ENCODE results near the gene IL22RA2. TPM values are rescaled to one million over a fixed set of nuclear protein-coding genes. Genes with fewer than 3 reads are reported as not detected.

IL22RA2 gene
- total RNA-seq, 2 donors from 2014 or later: not detected

GRCh38 chr6:137102050-137102848 is 71.2 kb downstream of the IL22RA2 start:
- H3K4me3 Mint-ChIP-seq: peak overlapping the region; percentile 0
- H3K27me3 Mint-ChIP-seq: no peaks in the 10 kb centered on the region
- H3K27ac Mint-ChIP-seq: peak overlapping the region; percentile 1
- H3K9me3 ChIP-seq (ENCODE audit: control insufficient read depth, low read length, poor library complexity, severe bottlenecking): no peaks in the 10 kb centered on the region
- peaks cover 34% of the 10 kb centered on the region for H3K4me1 Mint-ChIP-seq
- H3K36me3 Mint-ChIP-seq (ENCODE audit: low read depth): no peaks in the 10 kb centered on the region
- ATAC-seq (peak; percentile 8), DNase-seq (no peak)

- Mint-ChIP-seq H3K4me3 (no peak overlapping the region), H3K36me3 (ENCODE audit: low read depth) (no peaks in the 10 kb centered on the region), H3K27me3 (no peaks in the 10 kb centered on the region), H3K27ac (peak overlapping the region; percentile 72), H3K4me1 (peaks cover 26% of the 10 kb centered on the region)
- ATAC-seq (peak; percentile 24), DNase-seq (no peak)
- H3K9me3 ChIP-seq (ENCODE audit: control insufficient read depth, low read length, poor library complexity, severe bottlenecking): no peaks in the 10 kb centered on the region
These were observed 73.6 kb downstream of the IL22RA2 start for GRCh38 chr6:137099689-137100403.

DNA sequence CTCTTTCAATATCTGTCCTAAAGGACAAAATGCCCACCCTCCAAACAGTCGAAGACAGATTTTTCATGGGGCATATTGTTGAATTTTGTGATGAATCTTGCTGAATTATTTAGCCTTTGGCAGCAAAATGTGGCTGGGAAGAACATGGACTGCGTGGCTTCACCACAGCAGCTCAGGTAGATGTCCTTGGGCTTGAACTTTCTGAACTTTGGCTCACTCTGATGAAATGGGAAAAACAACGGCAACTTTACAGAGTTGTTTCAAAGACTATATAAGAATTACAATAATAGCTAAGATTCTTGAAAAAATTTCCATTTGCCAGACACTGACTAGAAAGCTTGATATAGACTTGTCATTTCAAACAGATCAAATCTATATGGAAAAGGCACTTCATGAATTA is 75.9 kb downstream of the IL22RA2 start:
- H3K9me3 ChIP-seq (ENCODE audit: control insufficient read depth, low read length, poor library complexity, severe bottlenecking): no peaks in the 10 kb centered on the region
- ATAC-seq (no peak), DNase-seq (no peak)
- peaks cover 26% of the 10 kb centered on the region for H3K4me1 Mint-ChIP-seq
- no peak overlapping the region for H3K27ac Mint-ChIP-seq
- H3K27me3 Mint-ChIP-seq: no peaks in the 10 kb centered on the region
- no peaks in the 10 kb centered on the region for H3K36me3 Mint-ChIP-seq (ENCODE audit: low read depth)
- no peak overlapping the region for H3K4me3 Mint-ChIP-seq

DNA sequence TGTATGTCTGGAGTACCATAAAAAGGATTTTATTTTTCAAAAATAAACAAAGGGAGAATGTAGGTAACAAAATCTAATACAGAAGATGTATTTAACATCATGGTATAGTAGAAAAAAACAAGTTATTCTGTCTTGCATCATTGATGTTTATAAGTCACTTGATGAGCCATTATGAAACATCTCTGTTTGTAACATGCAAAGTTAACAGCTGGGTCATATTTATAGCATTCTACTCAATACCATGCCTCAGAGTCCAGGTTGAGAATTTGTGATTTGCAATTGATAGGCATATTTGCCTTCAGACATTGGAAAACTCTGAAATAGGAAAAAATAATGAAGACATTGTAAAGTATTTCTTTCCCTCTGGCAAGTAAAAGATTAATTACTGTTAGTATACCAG is 76.4 kb downstream of the IL22RA2 start:
- H3K4me3 Mint-ChIP-seq: no peak overlapping the region
- H3K36me3 Mint-ChIP-seq (ENCODE audit: low read depth): no peaks in the 10 kb centered on the region
- H3K4me1 Mint-ChIP-seq: peaks cover 26% of the 10 kb centered on the region
- H3K9me3 ChIP-seq (ENCODE audit: control insufficient read depth, low read length, poor library complexity, severe bottlenecking): no peaks in the 10 kb centered on the region
- no peak for DNase-seq
- no peak overlapping the region for H3K27ac Mint-ChIP-seq
- ATAC-seq: no peak
- H3K27me3 Mint-ChIP-seq: no peaks in the 10 kb centered on the region

DNA sequence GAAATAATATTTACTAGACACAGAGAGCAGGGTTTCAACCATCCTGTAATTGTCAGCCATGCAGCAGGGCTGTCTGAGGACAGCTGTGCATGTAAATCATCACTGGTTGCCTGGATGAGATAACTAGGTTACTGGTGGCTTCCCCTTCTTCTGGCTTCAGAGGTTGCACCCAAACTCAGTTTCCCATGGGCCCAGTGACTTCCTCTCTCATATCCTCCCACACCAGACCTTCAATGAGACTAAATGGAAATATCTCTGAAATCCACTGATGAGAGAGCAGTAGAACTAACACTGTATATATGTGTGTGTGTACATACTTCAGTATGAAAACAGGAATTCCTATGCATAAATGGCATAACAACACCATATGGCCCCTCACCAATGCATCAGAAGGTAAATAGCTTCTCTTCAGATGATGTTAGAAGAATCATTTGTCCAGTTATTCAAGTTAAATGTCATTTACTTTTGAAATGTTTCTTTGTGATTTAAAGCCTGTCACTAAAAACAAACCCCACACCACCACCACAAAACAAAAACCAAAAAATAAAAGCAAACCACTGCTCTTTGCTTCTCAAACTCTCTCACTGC is 77.7 kb downstream of the IL22RA2 start:
- no peaks in the 10 kb centered on the region for H3K9me3 ChIP-seq (ENCODE audit: control insufficient read depth, low read length, poor library complexity, severe bottlenecking)
- peaks cover 12% of the 10 kb centered on the region for H3K27me3 Mint-ChIP-seq
- peak; percentile 72 for ATAC-seq
- H3K36me3 Mint-ChIP-seq (ENCODE audit: low read depth): no peaks in the 10 kb centered on the region
- H3K4me1 Mint-ChIP-seq: peaks cover 26% of the 10 kb centered on the region
- no peak overlapping the region for H3K4me3 Mint-ChIP-seq
- peak overlapping the region; percentile 67 for H3K27ac Mint-ChIP-seq
- DNase-seq: no peak

DNA sequence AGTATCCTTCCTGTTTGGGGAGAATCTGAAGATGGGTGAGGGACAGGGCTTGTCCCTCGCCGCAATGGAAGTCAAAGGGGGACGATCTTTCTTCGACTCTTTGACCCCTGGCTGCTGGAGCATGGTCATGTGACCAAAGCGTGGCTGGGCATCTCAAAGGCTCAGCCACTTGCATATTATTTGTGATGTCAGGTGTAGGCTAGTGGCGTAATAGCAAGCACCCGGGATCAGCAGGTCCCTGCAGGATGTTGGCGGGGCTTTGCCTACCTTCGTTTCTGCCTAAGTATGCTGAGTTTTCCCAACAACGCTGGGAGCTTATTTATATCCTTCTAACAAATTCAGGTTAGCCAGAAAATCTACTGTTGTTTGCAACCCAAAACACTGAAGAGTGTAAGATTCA is 78.4 kb downstream of the IL22RA2 start:
- Mint-ChIP-seq H3K27ac (peak overlapping the region; percentile 67), H3K4me3 (no peak overlapping the region)

DNA sequence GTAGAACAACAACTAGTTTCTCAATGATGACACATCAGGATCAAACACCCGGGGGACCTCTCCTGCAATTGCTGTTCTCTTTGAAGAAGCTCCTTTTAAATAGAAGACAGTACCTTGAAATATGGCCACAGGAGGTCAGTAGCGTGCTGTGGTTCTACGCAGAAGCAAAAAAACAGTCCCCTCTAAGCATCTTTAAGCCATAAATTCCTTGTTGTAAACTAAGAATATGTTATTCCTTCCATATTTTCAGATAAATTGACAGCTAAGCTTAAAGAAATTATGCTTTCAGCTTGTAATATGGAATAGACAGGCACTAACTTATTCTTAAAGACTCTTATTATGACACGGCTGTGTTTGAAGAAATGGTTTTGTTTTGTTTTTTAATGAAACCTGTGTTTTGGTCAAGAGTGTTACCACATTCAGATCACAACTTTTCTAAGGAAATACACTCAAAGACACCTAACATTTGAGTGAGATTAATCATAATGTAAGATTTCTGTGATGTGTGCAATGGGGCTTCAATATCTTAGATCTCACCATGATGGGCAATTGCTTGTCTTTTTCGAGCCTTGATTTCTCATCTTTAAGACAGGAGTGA is 78.9 kb downstream of the IL22RA2 start:
- DNase-seq: peak in 1 of 3 donors; percentile 36
- H3K4me3 Mint-ChIP-seq: no peak overlapping the region
- no peaks in the 10 kb centered on the region for H3K9me3 ChIP-seq (ENCODE audit: control insufficient read depth, low read length, poor library complexity, severe bottlenecking)
- peaks cover 21% of the 10 kb centered on the region for H3K4me1 Mint-ChIP-seq
- H3K27me3 Mint-ChIP-seq: peaks cover 16% of the 10 kb centered on the region
- peak; percentile 69 for ATAC-seq
- H3K27ac Mint-ChIP-seq: peak overlapping the region; percentile 67
- no peaks in the 10 kb centered on the region for H3K36me3 Mint-ChIP-seq (ENCODE audit: low read depth)

More for the DNA sequence above, 78.4 kb downstream of the IL22RA2 start:
- Mint-ChIP-seq H3K27me3 (peaks cover 15% of the 10 kb centered on the region), H3K4me1 (peaks cover 23% of the 10 kb centered on the region), H3K36me3 (ENCODE audit: low read depth) (no peaks in the 10 kb centered on the region)
- no peaks in the 10 kb centered on the region for H3K9me3 ChIP-seq (ENCODE audit: control insufficient read depth, low read length, poor library complexity, severe bottlenecking)
- DNase-seq (no peak), ATAC-seq (no peak)

Other genes with a start within 250 kb of the IL22RA2 start
- gene IL20RA, start 128.7 kb downstream of the IL22RA2 start, total RNA-seq: not detected
- 10 to 100 TPM; 49.3 to 56.4 TPM for gene IFNGR1, start 45.7 kb upstream of the IL22RA2 start, total RNA-seq

Measured in T-helper 17 cell (primary cell).